ENCODE data around the gene MYPN.
"Not testable (repeated sequence)": the region's sequence is repeated elsewhere in the genome, so short reads cannot be mapped to it uniquely, and the experiment has no call there.

MYPN gene

DNA sequence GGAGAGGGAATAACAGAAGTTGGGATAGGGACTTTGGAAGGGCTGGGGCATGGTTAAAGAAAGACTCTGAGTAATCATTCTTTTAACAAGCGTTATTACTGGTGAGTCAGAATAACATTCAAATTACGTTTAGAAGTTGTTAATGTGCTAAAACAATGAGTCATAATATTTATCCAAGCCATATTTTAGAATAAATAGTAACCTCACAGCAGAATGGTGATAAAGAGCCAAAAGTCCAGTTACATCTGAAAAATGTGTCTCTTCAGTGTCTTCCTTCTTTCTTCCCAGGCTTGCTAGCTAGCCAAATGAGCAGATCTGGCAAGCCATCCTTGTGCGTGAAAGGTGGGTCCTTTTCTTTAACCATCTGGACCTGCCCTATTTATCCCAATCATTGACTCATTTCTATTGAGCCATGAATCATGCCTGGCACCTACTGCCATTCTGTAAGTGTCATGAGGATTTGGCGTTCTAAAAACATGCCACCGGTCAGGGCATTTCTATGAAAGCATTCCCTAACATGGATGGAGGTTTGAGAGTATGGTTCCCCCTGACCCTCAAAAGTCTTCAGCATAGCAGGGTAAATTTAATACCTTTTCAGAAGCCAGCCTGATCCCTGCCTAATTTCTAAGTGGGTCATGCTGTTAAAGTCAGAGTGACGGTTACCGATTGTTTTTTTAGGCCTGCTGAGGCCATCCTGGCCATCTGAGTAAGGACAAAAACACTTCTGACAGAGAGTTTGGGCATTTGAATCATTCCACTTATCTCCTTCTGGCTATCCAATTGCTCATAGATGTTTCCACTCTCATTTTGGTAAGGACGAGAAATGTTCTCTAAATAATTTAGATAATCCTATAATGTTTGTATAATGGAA is 26.9 kb downstream of the MYPN start:
- no peak for DNase-seq

DNA sequence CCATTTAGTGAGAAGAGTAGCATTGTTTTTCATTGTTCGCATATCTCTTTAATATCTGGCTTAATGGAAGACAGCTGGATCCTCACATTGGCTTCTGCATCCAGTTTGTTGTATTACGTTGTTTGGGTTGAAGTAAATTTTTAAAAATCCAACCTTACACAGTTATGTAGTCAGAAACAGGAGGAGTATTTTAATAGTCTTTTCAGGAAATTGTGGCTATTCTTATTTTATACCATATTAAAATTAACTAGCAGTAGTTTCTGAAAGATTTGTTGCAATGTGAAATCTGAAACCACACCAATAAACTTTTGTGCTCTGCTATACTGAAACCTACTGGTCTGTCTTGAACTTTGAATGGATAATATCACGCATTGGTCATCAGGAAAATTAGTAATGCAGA is 27.9 kb downstream of the MYPN start:
- DNase-seq, result no peak

DNA sequence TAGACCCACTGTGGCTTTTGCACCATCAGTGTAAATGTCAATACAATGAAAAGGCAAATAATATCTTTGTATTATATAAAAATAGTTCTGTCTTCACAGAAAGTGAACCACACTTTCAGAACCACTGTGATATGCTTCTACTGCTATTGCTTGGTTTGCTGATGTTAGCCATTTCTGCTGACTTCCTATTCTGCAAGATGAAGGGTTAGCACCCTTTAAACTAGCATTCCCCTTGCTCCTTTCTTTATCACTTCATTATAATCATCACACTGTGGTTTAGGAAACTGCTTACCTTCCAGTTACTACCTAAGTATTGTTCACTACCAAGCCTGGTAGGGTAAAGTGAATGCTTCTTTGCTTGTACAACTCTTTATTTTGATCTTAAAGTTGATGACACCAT is 29.2 kb downstream of the MYPN start:
- DNase-seq, result no peak

DNA sequence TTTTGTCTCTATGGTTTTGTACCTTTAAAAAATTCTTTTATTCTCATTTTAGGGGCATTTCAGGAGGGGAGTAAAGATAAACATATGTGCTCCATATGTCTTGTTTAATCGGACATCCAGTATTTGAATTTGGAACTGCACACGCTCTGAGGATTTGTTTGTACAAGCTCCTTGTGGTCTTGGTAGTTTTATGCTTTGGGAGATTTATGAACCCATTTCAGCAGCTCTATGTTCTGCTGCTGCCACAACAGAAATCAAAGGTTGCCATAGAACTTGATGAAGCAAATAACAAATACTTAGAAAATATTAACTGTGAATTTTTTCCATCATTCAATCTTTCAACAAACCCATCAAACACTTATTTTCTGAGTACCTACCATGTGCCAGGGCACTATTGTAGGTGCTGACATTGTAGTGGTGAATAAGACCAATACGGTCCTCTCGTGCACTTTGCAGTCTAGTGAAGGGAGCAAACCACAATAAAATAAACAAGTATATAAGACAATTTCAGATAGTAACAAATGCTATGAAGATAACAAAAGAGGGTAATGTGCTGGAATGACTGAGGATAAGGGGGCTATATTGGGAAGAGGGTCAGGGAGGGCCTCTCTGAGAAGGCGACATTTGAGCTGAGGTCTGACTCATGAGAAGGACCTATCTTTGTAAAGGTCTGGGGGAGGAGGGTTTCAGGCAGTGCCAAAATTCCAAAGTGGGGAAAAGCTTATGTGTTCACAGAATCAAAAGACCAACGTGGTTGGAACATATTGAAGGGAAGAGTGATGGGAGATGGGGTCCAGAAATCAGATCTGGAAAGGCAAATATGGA is 30.4 kb downstream of the MYPN start:
- DNase-seq, result no peak

DNA sequence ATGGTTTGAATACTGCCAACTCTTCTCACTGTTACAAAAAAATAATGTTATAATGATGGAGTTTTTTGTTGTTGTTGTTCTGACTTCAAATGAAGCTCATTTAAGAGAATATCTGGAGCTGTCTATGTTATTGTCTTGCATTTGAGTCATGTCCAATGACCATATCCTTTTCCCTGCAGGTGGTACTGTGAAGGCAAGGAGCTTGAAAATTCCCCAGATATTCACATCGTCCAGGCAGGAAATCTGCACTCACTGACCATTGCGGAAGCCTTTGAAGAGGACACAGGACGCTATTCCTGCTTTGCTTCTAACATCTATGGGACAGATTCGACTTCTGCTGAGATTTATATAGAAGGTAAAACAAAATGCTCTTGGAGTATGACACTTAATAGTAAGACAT is 33.5 kb downstream of the MYPN start:
- DNase-seq, result no peak

DNA sequence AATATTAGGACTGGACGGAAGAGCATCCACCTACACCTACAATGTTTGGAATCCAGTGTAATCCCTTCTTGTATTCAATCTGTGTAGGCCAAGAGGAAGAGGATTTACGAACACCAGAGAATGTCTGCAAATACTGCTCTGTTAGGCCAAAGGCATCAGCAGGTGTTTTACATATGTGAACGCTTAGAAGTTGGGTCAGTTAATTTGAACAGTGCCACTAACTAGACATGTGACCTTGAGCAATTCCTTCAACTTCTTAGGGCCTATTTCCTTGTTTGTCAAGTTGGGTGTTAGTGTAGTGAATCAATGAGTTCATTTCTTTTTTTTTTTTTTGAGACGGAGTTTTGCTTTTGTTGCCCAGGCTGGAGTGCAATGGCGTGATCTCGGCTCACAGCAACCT is 35.4 kb downstream of the MYPN start:
- no peak for DNase-seq

DNA sequence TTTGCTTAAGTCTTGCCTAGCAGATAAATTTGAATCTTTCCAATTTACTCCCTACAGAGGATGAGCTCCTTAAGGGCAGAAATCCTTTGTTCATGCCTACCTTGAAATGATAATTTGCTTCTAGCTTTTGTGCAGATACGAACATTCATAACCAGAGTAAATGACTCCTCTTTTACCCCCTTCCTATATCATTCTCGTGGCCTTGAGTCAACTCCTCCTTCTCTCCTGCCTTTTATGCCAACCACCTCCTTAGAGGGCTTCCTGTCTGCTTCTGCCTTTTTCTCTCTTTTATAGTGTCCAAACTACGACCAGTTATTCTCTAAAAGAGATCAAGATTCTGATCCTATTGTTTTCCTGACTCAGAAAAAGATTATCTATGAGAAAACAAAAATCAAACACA is 36.4 kb downstream of the MYPN start:
- no peak for DNase-seq

DNA sequence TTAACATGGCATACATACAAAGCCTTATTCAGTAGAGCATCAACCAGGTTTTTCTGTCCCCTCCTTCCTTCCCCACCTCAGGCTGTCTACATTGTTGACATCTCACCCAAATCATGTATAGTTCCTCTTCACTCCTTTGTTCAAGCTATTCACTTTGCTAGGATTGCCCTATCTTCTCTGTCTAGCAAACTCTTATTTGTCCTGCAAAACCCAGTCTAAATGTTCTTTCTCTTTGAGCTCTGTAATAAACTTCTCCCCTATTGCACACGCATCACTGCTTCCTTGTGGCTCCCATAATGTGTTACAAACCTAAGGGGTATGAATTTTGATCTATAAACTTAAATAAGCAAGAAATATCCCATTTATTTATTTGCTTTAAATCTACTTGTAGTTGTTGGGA is 36.8 kb downstream of the MYPN start:
- no peak for DNase-seq

DNA sequence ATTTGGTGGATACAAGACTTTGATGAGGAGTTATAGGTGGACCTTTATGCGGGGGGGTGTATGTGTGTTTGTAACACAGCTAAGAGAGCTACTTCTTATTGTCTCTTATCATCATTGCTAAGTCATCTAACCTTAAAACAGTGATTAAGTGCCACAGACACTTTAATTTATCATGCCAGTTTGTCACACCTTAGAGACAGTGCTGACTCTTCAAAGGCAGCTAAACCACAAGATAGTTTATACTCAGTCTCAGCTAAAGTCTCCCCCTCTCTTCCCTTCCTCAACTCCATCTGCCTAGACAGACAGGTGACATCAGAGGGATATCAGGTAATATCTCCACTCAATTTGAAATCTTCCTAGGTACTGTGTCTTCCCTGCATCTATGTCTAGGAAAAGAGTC is 42.2 kb downstream of the MYPN start:
- DNase-seq, result no peak

DNA sequence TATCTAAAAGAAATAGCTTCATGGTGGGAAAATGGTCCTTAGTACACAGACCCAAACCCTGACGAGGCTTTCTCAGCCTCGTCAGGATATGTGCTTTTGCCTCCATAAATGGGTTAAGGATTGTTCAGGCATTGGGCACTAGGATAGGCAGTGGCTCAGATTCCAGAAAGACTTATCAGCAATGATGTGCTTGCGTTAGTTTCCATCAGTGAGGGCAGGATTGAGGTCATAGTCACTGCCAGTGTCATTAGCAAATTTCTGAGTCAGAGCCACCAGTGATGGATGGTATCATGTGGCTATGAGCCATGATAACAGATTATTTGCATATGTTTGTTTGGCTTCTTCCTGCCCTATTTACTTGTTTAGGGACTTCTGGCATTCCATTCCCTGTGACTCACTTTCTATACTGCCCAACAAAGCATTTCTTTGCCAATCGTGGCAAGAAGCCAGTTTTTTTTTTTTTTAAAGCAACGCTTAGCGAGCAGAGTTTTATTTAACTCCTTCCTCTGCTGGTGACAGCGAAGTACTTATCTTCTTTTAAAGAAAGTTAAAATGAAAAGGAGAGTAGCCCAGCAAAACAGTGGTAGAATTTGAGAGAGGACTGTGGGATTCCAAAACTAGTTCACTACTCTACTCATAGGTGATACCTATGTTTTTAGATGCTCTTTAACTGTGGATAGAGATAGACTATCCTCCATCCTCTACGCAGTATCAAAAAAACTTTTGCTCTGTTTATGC is 44.4 kb downstream of the MYPN start:
- DNase-seq, result peak; percentile 58

DNA sequence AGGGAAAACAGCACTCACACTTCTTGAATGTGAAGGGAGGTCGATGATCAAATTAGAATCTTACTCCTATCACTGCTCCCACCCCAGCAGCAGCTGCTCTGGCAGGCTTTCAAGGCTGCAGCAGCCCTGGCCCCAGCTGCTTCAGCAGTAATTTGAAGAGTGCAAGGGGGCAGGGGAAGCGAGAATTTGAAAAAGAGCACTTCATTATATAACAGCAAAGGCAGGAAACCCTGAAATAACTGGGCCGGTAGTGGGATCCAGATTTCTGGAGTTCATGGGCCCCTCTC is 44.9 kb downstream of the MYPN start:
- peak; percentile 61 for DNase-seq

DNA sequence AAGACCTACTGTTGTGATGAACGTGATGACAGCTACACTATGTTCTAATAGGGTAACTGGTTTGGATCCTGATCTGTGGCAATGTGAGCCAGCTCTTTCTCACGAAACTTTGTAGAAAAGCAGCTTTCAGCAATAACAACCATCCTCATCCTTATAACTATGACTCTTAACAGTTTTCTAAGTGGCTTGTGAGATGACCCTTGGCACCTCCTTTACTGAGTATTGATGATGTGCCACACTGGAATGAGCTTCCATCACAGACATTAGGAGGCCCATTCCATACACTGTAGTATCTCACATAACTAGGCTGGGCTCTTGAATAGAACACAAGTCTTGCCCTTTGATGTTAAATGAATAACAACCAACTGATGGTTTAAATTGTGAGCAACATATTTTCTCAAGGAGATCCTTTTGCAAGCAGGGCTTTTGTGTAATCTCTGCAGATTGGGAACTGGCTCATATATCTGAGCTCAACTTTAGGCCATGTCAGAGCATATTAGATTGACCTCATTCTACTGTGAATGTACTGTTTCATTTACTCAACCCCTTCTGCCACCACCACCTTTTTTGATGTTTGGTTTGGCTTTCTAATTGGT is 46.4 kb downstream of the MYPN start:
- no peak for DNase-seq

DNA sequence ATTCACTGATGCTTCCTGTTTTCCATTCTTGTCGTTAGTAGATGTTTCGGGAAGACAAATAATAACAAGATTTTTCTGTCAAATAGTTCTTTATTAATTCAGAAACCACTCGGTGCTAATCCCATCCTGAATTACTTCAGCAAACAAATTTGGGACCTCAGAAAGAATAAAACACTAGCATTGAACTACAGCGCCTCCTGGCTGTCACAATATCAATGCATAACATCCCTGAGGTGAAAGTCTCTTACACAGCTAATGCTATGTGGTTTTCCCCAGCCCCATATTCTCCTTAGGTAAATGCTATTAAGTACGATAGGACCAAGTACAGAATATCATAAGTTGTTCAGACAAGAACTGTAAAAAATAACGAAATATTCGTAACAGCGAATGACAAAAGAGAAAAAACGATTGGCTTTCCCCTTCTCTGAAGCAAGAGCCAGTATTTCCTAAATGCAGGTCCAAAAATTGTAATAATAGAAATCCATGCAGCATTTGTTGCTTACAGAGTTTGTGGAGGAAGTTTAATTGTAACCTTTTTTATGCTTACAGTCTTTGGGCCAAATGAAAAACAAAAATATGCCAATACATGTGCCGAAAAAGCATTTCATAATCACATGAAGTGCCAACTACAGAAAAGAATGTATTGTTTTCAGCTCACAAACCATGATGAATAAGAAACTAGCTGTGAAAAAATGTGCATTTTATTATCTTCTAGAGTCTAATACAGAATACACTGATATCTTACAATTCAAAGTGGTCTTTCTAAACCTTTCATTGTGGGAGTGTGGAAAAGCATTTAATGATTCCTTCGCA is 47.3 kb downstream of the MYPN start:
- peak; percentile 58 for DNase-seq

DNA sequence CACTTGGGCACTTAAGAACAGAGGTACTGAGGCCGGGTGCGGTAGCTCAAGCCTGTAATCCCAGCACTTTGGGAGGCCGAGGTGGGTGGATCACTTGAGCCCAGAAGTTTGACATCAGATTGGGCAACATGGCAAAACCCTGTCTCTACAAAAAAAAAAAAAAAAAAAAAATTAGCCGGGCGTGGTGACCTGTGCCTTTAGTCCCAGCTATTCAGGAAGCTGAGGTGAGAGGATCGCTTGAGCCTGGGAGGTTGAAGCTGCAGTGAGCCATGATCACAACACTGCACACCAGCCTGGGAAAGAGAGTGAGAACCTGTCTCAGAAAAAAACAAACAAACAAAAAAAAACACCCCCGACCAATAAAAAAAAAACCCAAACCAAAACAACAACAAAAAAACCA is 48.2 kb downstream of the MYPN start:
- not testable (repeated sequence) for DNase-seq

DNA sequence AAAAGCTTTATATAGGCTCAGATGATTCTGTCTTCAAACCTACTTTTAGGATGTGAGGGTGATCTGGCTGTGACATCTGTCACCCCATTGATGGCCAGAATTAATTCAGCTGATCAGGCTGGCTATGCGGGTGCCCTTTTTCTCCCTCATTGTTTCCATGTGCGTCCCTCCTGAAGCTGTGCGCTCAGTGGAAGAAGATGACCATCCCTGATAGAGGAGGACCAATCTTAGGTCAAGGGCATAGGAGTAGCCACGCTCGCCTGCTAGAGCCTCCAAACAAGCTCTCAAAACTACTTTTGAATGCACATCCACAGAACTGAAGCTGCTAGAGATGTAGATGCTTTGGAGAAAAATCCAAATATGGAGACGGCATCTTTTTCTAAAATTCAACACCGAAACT is 48.7 kb downstream of the MYPN start:
- DNase-seq, result no peak

DNA sequence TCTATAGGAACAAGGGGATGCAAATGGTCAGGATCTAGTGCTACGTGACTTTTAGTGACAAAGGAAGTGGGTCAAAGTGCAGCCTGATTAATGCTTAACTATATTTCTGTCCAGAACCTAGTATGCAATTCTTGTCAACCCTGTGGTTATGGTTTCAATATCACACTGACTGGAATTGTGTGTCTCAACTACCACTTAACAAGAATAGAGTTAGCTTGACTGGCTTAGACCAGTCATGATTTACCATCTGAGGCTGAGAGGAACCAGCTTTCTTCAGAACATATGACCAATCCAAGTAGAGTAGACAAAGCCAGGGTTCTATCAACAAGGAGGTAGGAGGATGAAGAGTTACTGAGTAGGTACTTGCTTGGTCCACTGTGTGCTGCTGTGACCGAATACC is 54.4 kb downstream of the MYPN start:
- no peak for DNase-seq

DNA sequence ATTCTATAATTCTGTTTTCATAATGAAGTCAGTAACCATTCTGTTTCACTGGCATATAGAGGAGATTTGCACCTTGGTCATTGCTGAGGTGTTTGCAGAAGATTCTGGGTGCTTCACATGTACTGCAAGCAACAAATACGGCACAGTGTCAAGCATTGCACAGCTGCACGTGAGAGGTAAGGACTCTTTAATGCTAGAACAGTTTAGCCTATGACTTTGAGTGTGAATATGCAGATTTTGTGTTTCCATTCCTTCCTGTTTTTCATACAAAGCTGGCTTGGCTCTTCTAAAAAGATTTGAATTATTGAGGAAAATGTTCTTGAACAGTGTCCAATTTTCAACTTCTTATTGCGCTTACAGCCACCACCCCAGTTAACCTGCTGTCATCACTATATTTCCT is 56.4 kb downstream of the MYPN start:
- DNase-seq, result no peak

DNA sequence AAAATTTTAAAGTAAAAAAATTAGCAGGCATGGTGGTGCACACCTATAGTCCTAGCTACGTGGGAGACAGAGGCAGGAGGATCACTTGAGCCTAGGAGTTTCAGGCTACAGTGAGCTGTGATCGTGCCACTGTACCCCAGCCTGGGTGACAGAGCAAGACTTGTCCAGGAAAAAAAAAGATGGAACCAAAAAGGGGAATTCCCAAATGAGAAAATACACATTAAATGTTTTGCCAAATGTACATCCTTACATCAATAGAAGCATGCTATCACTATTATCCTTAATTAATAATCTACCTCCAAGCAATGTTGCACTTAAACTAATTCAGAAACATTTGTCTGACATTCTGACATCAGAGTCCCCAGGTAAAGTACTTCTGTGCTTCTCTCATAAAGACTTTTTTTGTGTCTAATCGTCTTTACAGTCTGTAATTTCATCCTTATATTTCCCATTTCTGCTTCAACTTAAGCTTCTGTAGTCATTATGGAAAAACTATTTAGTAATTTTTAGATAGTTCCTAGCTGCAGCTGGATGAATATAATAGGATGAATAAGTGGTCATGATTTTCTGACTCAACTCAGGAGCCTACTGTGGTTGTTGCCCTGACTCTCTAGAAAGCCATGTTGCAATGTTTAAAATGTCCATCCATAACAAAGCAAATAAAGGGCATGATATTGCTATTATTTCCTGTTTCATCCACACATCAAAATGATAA is 57.7 kb downstream of the MYPN start:
- no peak for DNase-seq

DNA sequence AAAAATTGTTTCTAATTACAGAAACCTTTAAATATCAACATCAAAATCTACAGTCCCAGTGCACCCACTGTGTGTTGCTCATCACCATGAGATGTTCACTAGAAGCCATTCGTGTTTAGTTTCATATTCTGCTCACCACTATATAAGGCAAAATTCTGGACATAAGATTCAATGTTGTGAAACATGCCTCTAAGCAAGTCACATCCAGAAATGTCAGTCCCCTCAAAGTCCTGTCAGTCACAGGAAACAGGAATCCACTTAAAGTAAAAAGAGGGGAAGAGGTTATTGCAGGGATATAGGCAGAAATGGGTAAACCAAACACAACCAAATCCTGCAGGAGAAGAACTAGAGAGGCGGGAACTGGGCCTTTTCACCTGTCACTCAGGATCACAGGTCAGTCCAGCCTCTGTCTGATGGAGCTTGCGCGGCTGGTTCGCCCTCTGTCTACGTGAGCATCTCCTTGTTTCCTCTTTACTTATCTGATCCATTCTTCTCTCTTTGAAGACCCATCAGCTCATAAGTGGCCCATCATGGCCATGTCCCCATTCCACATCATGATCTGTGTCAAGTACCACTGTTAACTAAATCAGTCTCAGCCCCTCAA is 58.4 kb downstream of the MYPN start:
- DNase-seq, result no peak

DNA sequence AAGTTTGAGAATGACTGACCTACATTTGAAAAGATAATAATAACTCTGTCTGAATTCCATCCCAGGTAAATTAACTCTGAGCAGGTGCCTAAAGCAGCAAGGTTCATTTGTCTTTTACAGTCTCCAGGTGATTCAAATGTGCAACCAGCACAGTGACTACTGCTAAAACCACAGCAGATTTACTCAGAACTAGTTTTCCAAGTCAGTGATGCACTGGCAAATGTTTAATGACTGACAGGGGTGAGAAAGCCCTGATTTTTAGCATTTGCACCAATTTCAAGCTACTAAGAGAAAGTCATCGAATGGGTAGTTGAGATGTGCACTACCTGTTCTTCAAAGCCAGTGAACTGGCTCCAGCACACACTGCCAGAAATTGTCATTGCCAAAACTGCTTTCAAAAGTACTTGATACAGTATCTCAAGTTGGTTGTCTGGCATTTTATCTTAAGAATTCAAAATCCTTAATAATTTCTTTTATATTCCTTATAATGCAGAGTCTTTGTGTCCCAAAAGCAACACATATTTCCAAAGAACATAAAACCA is 62.3 kb downstream of the MYPN start:
- DNase-seq, result no peak

DNA sequence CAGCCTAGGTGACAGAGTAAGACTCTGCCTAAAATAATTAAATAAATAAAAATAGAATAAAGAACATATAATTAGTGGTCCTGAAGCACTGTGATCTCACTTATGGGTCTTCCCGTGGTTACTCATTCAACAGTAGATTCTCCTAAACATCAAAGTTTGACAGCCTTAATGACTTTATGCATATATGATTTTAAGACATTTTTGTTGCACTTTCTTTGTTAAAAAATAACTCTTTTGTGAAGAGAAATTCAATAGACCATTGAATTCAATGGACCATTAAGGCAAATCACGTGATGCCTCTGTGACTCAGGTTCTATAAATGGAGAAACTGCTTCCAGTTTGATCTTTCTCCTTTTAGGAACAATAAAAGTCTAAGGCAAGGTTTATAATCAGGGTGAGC is 63.0 kb downstream of the MYPN start:
- DNase-seq, result no peak
